Hindlimb muscle (tissue), 1 donor: ENCODE measurements around the gene TPM1. TPM values are rescaled to one million over a fixed set of nuclear protein-coding genes. Genes with fewer than 3 reads are reported as not detected.
A peak's percentile ranks its signal among the peaks of the same experiment; 100 is the strongest.
"Not testable (repeated sequence)": the region's sequence is repeated elsewhere in the genome, so short reads cannot be mapped to it uniquely, and the experiment has no call there.

Experiments
- DNase-seq: peaks from one replicate; pipeline ENCODE4 v3.0.0-alpha.2; 2013
- polyA plus RNA-seq: library from polyadenylated mRNA; unstranded; fragments of 120-200 nt; gene quantifications from one replicate; pipeline ENCODE4 v1.2.1, GENCODE V29; 2013; ENCODE audit not compliant: insufficient read length

Gene TPM1
- polyA plus RNA-seq, 1 donor = 6,185 TPM

- DNase-seq = no peak
These were observed 33.6 kb downstream of the TPM1 start for GRCh38 chr15:63075984-63076713.

- DNase-seq = no peak
These were observed 34.1 kb downstream of the TPM1 start for GRCh38 chr15:63076714-63077046.

- no peak for DNase-seq
These were observed 35.4 kb downstream of the TPM1 start for GRCh38 chr15:63077952-63078351.

- DNase-seq = no peak
These were observed 37.5 kb downstream of the TPM1 start for GRCh38 chr15:63079947-63080626.

GRCh38 chr15:63080634-63081250 is 38.2 kb downstream of the TPM1 start:
- DNase-seq = no peak

- DNase-seq = no peak
These were observed 39.8 kb downstream of the TPM1 start for GRCh38 chr15:63082366-63082765.

GRCh38 chr15:63083044-63083443 is 40.5 kb downstream of the TPM1 start:
- no peak for DNase-seq

- DNase-seq = no peak
These were observed 41.0 kb downstream of the TPM1 start for GRCh38 chr15:63083541-63083940.

- DNase-seq = no peak
These were observed 42.3 kb downstream of the TPM1 start for GRCh38 chr15:63084806-63085205.

GRCh38 chr15:63085289-63085688 is 42.7 kb downstream of the TPM1 start:
- no peak for DNase-seq

- no peak for DNase-seq
These were observed 43.7 kb downstream of the TPM1 start for GRCh38 chr15:63086271-63086670.

- DNase-seq = no peak
These were observed 44.4 kb downstream of the TPM1 start for GRCh38 chr15:63086947-63087346.

GRCh38 chr15:63088533-63089245 is 46.1 kb downstream of the TPM1 start:
- DNase-seq = no peak

- DNase-seq = peak; percentile 82
These were observed 46.9 kb downstream of the TPM1 start for GRCh38 chr15:63089260-63090043.

- no peak for DNase-seq
These were observed 47.9 kb downstream of the TPM1 start for GRCh38 chr15:63090472-63090871.

- no peak for DNase-seq
These were observed 48.3 kb downstream of the TPM1 start for GRCh38 chr15:63090887-63091286.

- DNase-seq = no peak
These were observed 49.3 kb downstream of the TPM1 start for GRCh38 chr15:63091679-63092446.

- peak; percentile 79 for DNase-seq
These were observed 51.1 kb downstream of the TPM1 start for GRCh38 chr15:63093486-63094205.

GRCh38 chr15:63094495-63094931 is 52.0 kb downstream of the TPM1 start:
- DNase-seq = no peak

GRCh38 chr15:63096178-63096577 is 53.6 kb downstream of the TPM1 start:
- no peak for DNase-seq

GRCh38 chr15:63098901-63099300 is 56.4 kb downstream of the TPM1 start:
- DNase-seq = not testable (repeated sequence)
